ENCODE measurements around the gene AUTS2.

Gene AUTS2

GRCh38 chr7:70735313-70735712 is 1137.0 kb downstream of the AUTS2 start:
- no peak overlapping the region for H3K4me3 ChIP-seq (ENCODE audit: low read depth, low read length, poor library complexity, severe bottlenecking)
- no peak for TF ChIP-seq EZH2 (IDR thresholded peaks at IDR 0.05; ENCODE audit: borderline replicate concordance, low read length)
- no peak for TF ChIP-seq CTCF (IDR thresholded peaks at IDR 0.05; ENCODE audit: low read length)
- H2AFZ ChIP-seq (ENCODE audit: low read length) = no peak overlapping the region
- peaks cover 6% of the 10 kb centered on the region for H3K36me3 ChIP-seq (ENCODE audit: insufficient read depth, low read length)
- no peak overlapping the region for H3K4me2 ChIP-seq (ENCODE audit: low read length)
- no peaks in the 10 kb centered on the region for H3K79me2 ChIP-seq (ENCODE audit: insufficient read depth, low read length)
- H3K4me1 ChIP-seq (ENCODE audit: insufficient read depth, low read length, severe bottlenecking) = peaks cover 10% of the 10 kb centered on the region
- H3K9me3 ChIP-seq (ENCODE audit: low read length) = peaks cover 1% of the 10 kb centered on the region; the same call in 1 of the 2 replicates
- H3F3A ChIP-seq (ENCODE audit: insufficient read depth, low read length) = no peaks in the 10 kb centered on the region
- no peak overlapping the region for H3K27ac ChIP-seq (ENCODE audit: low read depth, low read length, poor library complexity, severe bottlenecking)
- no peaks in the 10 kb centered on the region for H3K27me3 ChIP-seq (ENCODE audit: insufficient read depth, low read length)
- H3K9ac ChIP-seq (ENCODE audit: low read length) = no peak overlapping the region
- no peaks in the 10 kb centered on the region for H3K9me2 ChIP-seq (ENCODE audit: low read depth, low read length)
- H4K20me1 ChIP-seq (ENCODE audit: insufficient read depth, low read length) = no peaks in the 10 kb centered on the region

GRCh38 chr7:70736715-70737460 is 1138.6 kb downstream of the AUTS2 start:
- no peak for TF ChIP-seq CTCF (IDR thresholded peaks at IDR 0.05; ENCODE audit: low read length)
- no peak for TF ChIP-seq EZH2 (IDR thresholded peaks at IDR 0.05; ENCODE audit: borderline replicate concordance, low read length)
- H3K4me3 ChIP-seq (ENCODE audit: low read depth, low read length, poor library complexity, severe bottlenecking) = no peak overlapping the region
- H3F3A ChIP-seq (ENCODE audit: insufficient read depth, low read length) = no peaks in the 10 kb centered on the region
- no peak overlapping the region for H3K27ac ChIP-seq (ENCODE audit: low read depth, low read length, poor library complexity, severe bottlenecking)
- no peaks in the 10 kb centered on the region for H4K20me1 ChIP-seq (ENCODE audit: insufficient read depth, low read length)
- H3K9me3 ChIP-seq (ENCODE audit: low read length) = no peaks in the 10 kb centered on the region
- H3K4me1 ChIP-seq (ENCODE audit: insufficient read depth, low read length, severe bottlenecking) = peaks cover 10% of the 10 kb centered on the region
- H2AFZ ChIP-seq (ENCODE audit: low read length) = no peak overlapping the region
- H3K9ac ChIP-seq (ENCODE audit: low read length) = no peak overlapping the region
- no peak overlapping the region; the same call in 1 of the 2 replicates for H3K4me2 ChIP-seq (ENCODE audit: low read length)
- no peaks in the 10 kb centered on the region for H3K36me3 ChIP-seq (ENCODE audit: insufficient read depth, low read length)
- no peaks in the 10 kb centered on the region for H3K79me2 ChIP-seq (ENCODE audit: insufficient read depth, low read length)
- no peaks in the 10 kb centered on the region for H3K9me2 ChIP-seq (ENCODE audit: low read depth, low read length)
- no peaks in the 10 kb centered on the region for H3K27me3 ChIP-seq (ENCODE audit: insufficient read depth, low read length)

DNA sequence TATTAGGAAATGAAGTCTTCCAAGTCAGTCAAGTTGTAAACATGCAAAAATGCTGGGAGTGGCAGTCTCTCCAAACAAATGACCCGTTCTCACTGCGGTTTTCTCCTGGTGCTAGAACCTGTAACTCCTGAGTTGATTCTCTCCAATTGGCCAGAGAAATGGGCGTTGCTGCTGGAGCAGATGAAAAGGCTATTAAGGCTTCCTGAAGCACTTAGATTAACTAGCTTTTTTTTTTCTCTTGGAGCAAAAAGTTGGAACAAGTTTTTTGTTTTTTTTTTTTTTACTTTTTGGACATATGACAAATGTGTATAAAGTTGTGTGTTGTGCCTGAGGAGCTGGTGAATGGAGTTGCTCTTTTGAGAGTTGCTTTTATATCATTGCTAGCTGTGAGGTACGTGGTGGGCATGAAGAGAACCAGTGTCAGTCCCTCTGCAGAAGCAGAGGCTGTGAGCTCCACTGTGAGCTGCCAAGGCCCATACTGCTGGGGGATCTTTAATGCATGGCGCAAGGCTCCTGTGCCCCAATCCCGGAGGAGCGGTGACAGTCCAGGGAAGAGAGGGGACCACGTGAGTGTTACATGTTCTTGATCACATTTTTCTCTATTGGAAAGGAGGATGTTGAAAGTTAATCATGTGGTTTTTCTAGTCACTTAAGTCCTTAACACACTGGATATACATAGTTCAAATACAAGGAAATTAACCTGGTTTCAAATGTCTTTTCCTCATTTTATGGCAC is 1140.0 kb downstream of the AUTS2 start:
- Histone ChIP-seq H3K36me3 (ENCODE audit: insufficient read depth, low read length) (no peaks in the 10 kb centered on the region), H3K9me2 (ENCODE audit: low read depth, low read length) (no peaks in the 10 kb centered on the region), H3K27me3 (ENCODE audit: insufficient read depth, low read length) (no peaks in the 10 kb centered on the region), H3K4me3 (ENCODE audit: low read depth, low read length, poor library complexity, severe bottlenecking) (no peak overlapping the region), H3K79me2 (ENCODE audit: insufficient read depth, low read length) (no peaks in the 10 kb centered on the region), H3K27ac (ENCODE audit: low read depth, low read length, poor library complexity, severe bottlenecking) (no peak overlapping the region), H4K20me1 (ENCODE audit: insufficient read depth, low read length) (no peaks in the 10 kb centered on the region), H3K9me3 (ENCODE audit: low read length) (no peaks in the 10 kb centered on the region), H3K9ac (ENCODE audit: low read length) (no peak overlapping the region), H2AFZ (ENCODE audit: low read length) (no peak overlapping the region), H3F3A (ENCODE audit: insufficient read depth, low read length) (no peaks in the 10 kb centered on the region), H3K4me1 (ENCODE audit: insufficient read depth, low read length, severe bottlenecking) (peaks cover 10% of the 10 kb centered on the region), H3K4me2 (ENCODE audit: low read length) (no peak overlapping the region)
- TF ChIP-seq EZH2 (IDR thresholded peaks at IDR 0.05; ENCODE audit: borderline replicate concordance, low read length) (no peak), CTCF (IDR thresholded peaks at IDR 0.05; ENCODE audit: low read length) (no peak)

All from OCI-LY1 (cell line).